Trophoblast cell (in vitro differentiated cells and primary cell): ENCODE measurements around the gene PET117. TPM values are rescaled to one million over a fixed set of nuclear protein-coding genes. Genes with fewer than 3 reads are reported as not detected.
"Not testable (repeated sequence)": the region's sequence is repeated elsewhere in the genome, so short reads cannot be mapped to it uniquely, and the experiment has no call there.

Experiments used
- DNase-seq, 2 donors: peaks; one replicate each; pipeline ENCODE4 v3.0.0-alpha.2; 2016
- H2AFZ ChIP-seq: 2 replicates; pipeline ENCODE4 v1.6.1; 2013; ENCODE audit warnings: low read length, moderate library complexity, mild to moderate bottlenecking; ENCODE audit not compliant: insufficient read depth, poor library complexity
- H2AK5ac ChIP-seq: 2 replicates; pipeline ENCODE4 v1.6.1; 2013; ENCODE audit warnings: mild to moderate bottlenecking, low read length
- H2BK120ac ChIP-seq: 2 replicates; pipeline ENCODE4 v1.6.1; 2013; ENCODE audit warnings: low read length, mild to moderate bottlenecking, moderate library complexity; ENCODE audit not compliant: insufficient read depth, poor library complexity
- H2BK12ac ChIP-seq: 2 replicates; pipeline ENCODE4 v1.6.1; 2013; ENCODE audit warnings: mild to moderate bottlenecking, low read length, moderate library complexity
- H2BK5ac ChIP-seq: 2 replicates; pipeline ENCODE4 v1.6.1; 2013; ENCODE audit warnings: low read length, low read depth, moderate library complexity, mild to moderate bottlenecking; ENCODE audit not compliant: poor library complexity
- H3K14ac ChIP-seq: 2 replicates; pipeline ENCODE4 v1.6.1; 2013; ENCODE audit warnings: mild to moderate bottlenecking, low read length
- H3K18ac ChIP-seq: 2 replicates; pipeline ENCODE4 v1.6.1; 2013; ENCODE audit warnings: mild to moderate bottlenecking, low read length
- H3K23ac ChIP-seq: 2 replicates; pipeline ENCODE4 v1.6.1; 2013; ENCODE audit warnings: low read length
- H3K27ac ChIP-seq: 2 replicates; pipeline ENCODE4 v1.5.1; 2013; ENCODE audit warnings: low read depth, mild to moderate bottlenecking, inconsistent platforms, low read length, moderate library complexity
- H3K27me3 ChIP-seq: 2 replicates; pipeline ENCODE4 v1.6.1; 2013; ENCODE audit warnings: inconsistent platforms, mild to moderate bottlenecking, low read length, moderate library complexity; ENCODE audit not compliant: insufficient read depth
- H3K36me3 ChIP-seq, 2 experiments: 1 replicate in 1 of 2; 2 replicates in 1 of 2; pipeline ENCODE4 v1.6.1; 2013; ENCODE audit warnings: low read length in 2 of 2, mild to moderate bottlenecking in 2 of 2, moderate library complexity in 1 of 2; ENCODE audit not compliant: insufficient read depth in 2 of 2, control insufficient read depth in 1 of 2
- H3K4ac ChIP-seq: 2 replicates; pipeline ENCODE4 v1.6.1; 2013; ENCODE audit warnings: low read depth, mild to moderate bottlenecking, low read length, moderate library complexity
- H3K4me1 ChIP-seq, 2 experiments: 1 replicate in 1 of 2; 2 replicates in 1 of 2; pipeline ENCODE4 v1.6.1; 2013; ENCODE audit warnings: low read length in 2 of 2, mild to moderate bottlenecking in 2 of 2, moderate library complexity in 1 of 2; ENCODE audit not compliant: insufficient read depth in 2 of 2, control insufficient read depth in 1 of 2
- H3K4me2 ChIP-seq: 2 replicates; pipeline ENCODE4 v1.6.1; 2013; ENCODE audit warnings: inconsistent platforms, mild to moderate bottlenecking, low read length, moderate library complexity
- H3K4me3 ChIP-seq: 2 replicates; pipeline ENCODE4 v1.5.1; 2013; ENCODE audit warnings: mild to moderate bottlenecking, low read depth, low read length, inconsistent platforms
- H3K79me1 ChIP-seq: one replicate; pipeline ENCODE4 v1.6.1; 2013; ENCODE audit warnings: low read length
- H3K79me2 ChIP-seq: 2 replicates; pipeline ENCODE4 v1.6.1; 2013; ENCODE audit warnings: low read length, mild to moderate bottlenecking; ENCODE audit not compliant: control insufficient read depth, insufficient read depth, poor library complexity
- H3K9ac ChIP-seq: 2 replicates; pipeline ENCODE4 v1.6.1; 2013; ENCODE audit warnings: mild to moderate bottlenecking, low read length
- H3K9me3 ChIP-seq: 2 replicates; pipeline ENCODE4 v1.6.1; 2013; ENCODE audit warnings: low read depth, mild to moderate bottlenecking, control low read depth, inconsistent platforms, low read length; ENCODE audit not compliant: insufficient read depth
- H4K12ac ChIP-seq: 2 replicates; pipeline ENCODE4 v1.6.1; 2013; ENCODE audit warnings: low read depth, mild to moderate bottlenecking, low read length, moderate library complexity
- H4K8ac ChIP-seq: 2 replicates; pipeline ENCODE4 v1.6.1; 2013; ENCODE audit warnings: low read depth, mild to moderate bottlenecking, low read length, moderate library complexity
- H4K91ac ChIP-seq: one replicate; pipeline ENCODE4 v1.6.1; 2013; ENCODE audit warnings: low read depth, mild to moderate bottlenecking, low read length, moderate library complexity
- WGBS: extraction: QIAGEN DNeasy Blood & Tissue Kit; methylation state at CpG from one replicate; pipeline ENCODE4 v1.1.7; 2013; ENCODE audit warnings: missing lambda C conversion rate; ENCODE audit not compliant: insufficient read length, insufficient coverage; ENCODE audit errors: extremely low coverage; 5-methylcytosine and 5-hydroxymethylcytosine counted together
- polyA plus RNA-seq: library from polyadenylated mRNA; stranded (reverse); fragments of 200-250 nt; gene quantifications from 2 replicates; pipeline ENCODE4 v1.2.3, GENCODE V29; 2013

PET117 gene
- 12.2 and 12.9 TPM in 2 replicates for polyA plus RNA-seq

GRCh38 chr20:18137412-18138265, at the start of gene PET117, which contains the start of gene KAT14:
Gene PET117, plus strand, starts transcription at chr20:18137863. Its CDS starts 93 bp downstream, at chr20:18137956.
Gene KAT14, plus strand, starts transcription at chr20:18137863. Its CDS starts 4,798 bp downstream, at chr20:18142661.
- Histone ChIP-seq H2BK5ac (peak within 1 kb of the TSS; percentile 95), H3K79me1 (peaks cover 13% of the 10 kb centered on the region), H3K4me2 (peak within 1 kb of the TSS; percentile 95), H3K18ac (peak within 1 kb of the TSS; percentile 98), H3K79me2 (peaks cover 15% of the 10 kb centered on the region), H2AFZ (peak within 1 kb of the TSS; percentile 100), H3K4me1 (peaks cover 0 to 3% of the 10 kb centered on the region in 2 experiments), H3K27me3 (no peaks in the 10 kb centered on the region), H3K36me3 (peaks cover 3 to 4% of the 10 kb centered on the region in 2 experiments), H3K4ac (peak within 1 kb of the TSS; percentile 81), H3K9ac (peak within 1 kb of the TSS; percentile 96), H4K91ac (peak within 1 kb of the TSS; percentile 93), H2BK12ac (peak within 1 kb of the TSS; percentile 12), H4K8ac (peak within 1 kb of the TSS; percentile 99), H4K12ac (peak within 1 kb of the TSS; percentile 68), H3K4me3 (peak within 1 kb of the TSS; percentile 93), H3K23ac (no peak within 1 kb of the TSS), H2BK120ac (peak within 1 kb of the TSS; percentile 97), H3K27ac (peak within 1 kb of the TSS; percentile 96), H3K9me3 (no peaks in the 10 kb centered on the region), H2AK5ac (no peak within 1 kb of the TSS), H3K14ac (peak within 1 kb of the TSS; percentile 96)
- DNase-seq: peak; percentile 90 to 98
- no CpG with 5 or more reads among the region's 87 CpGs for WGBS

- WGBS: no CpG with 5 or more reads among the region's 3 CpGs
- not testable (repeated sequence) for H3K9ac ChIP-seq, H2BK12ac ChIP-seq, H3K9me3 ChIP-seq, H2BK5ac ChIP-seq, H2AK5ac ChIP-seq, H3K18ac ChIP-seq, H3K4me2 ChIP-seq, H3K23ac ChIP-seq, H3K4me1 ChIP-seq, H3K27me3 ChIP-seq, H4K12ac ChIP-seq, H3K4ac ChIP-seq, H4K91ac ChIP-seq, H2BK120ac ChIP-seq, H3K36me3 ChIP-seq, H3K79me2 ChIP-seq, H3K27ac ChIP-seq, H3K79me1 ChIP-seq, H4K8ac ChIP-seq, H3K4me3 ChIP-seq, H3K14ac ChIP-seq, H2AFZ ChIP-seq, DNase-seq
Observed at GRCh38 chr20:18088298-18088697, 49.4 kb upstream of the PET117 start.

GRCh38 chr20:18088841-18089240, 48.8 kb upstream of the PET117 start:
- not testable (repeated sequence) for H3K9ac ChIP-seq, DNase-seq, H3K36me3 ChIP-seq, H3K14ac ChIP-seq, H3K27ac ChIP-seq, H3K18ac ChIP-seq, H3K4me3 ChIP-seq, H4K91ac ChIP-seq, H3K4me1 ChIP-seq, H2AK5ac ChIP-seq, H2BK120ac ChIP-seq, H4K12ac ChIP-seq, H4K8ac ChIP-seq, H3K9me3 ChIP-seq, H3K79me1 ChIP-seq, H3K27me3 ChIP-seq, H3K79me2 ChIP-seq, H2AFZ ChIP-seq, H3K4ac ChIP-seq, H2BK5ac ChIP-seq, H3K4me2 ChIP-seq, H3K23ac ChIP-seq, H2BK12ac ChIP-seq
- WGBS: no CpG with 5 or more reads among the region's 11 CpGs

- Histone ChIP-seq H3K4me3 (no peak overlapping the region), H3K23ac (no peak overlapping the region), H2BK12ac (no peak overlapping the region), H2BK5ac (no peak overlapping the region), H3K4me1 (peaks cover 6 to 10% of the 10 kb centered on the region in 2 experiments), H3K9ac (no peak overlapping the region), H3K4ac (no peak overlapping the region), H2AK5ac (no peak overlapping the region), H4K8ac (no peak overlapping the region), H3K79me1 (peaks cover 4% of the 10 kb centered on the region), H4K12ac (no peak overlapping the region), H2AFZ (no peak overlapping the region), H4K91ac (no peak overlapping the region), H3K36me3 (no peaks in the 10 kb centered on the region), H3K79me2 (no peaks in the 10 kb centered on the region), H3K27ac (no peak overlapping the region), H2BK120ac (no peak overlapping the region), H3K18ac (no peak overlapping the region), H3K27me3 (no peaks in the 10 kb centered on the region), H3K4me2 (no peak overlapping the region), H3K9me3 (no peaks in the 10 kb centered on the region), H3K14ac (no peak overlapping the region)
- no CpG with 5 or more reads among the region's 3 CpGs for WGBS
- no peak for DNase-seq
Observed at GRCh38 chr20:18090044-18090443, 47.6 kb upstream of the PET117 start.
